Measurements from ENCODE around the gene LTBP1. TPM values are rescaled to one million over a fixed set of nuclear protein-coding genes. Genes with fewer than 3 reads are reported as not detected.

The LTBP1 gene
- polyA plus RNA-seq, 2 of the 4 experiments (the other 2 are of a cell fraction): 23.8 to 30.4 TPM

DNA sequence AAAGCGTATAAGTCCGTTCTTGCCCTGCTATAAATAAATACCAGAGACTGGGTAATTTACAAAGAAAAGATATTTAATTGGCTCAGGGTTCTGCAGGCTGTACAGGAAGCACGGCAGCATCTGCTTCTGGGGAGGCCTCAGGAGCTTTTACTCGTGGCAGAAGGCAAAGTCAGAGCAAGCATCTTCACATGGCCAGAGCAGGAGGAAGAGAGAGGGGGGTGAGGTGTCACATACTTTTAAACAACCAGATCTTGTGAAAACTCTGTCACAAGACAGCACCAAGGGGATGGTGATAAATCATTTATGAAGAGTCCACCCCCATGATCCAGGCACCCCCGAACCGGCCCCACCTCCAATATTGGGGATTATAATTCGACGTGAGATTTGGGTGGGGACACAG, 130.6 kb downstream of the LTBP1 start:
- ATAC-seq: no peak
- no peak for TF ChIP-seq ZC3H11A (IDR thresholded peaks at IDR 0.05)
- Histone ChIP-seq H3K4me1 (peaks cover 13% of the 10 kb centered on the region), H3K9me3 (no peaks in the 10 kb centered on the region), H3K4me2 (no peak overlapping the region), H3K27ac (no peak overlapping the region), H3K4me3 (no peak overlapping the region)
- WGBS (ENCODE audit: missing lambda C conversion rate): 83% methylated on average over 8 of the region's 8 CpGs
- ChIA-PET CTCF (interaction anchor here (0.7 to 1.2 kb wide), 2 partner anchors 22 to 43 kb away, joined by 3 read pairs; no protein-coding TSS in a partner anchor), POLR2A (no interaction called here)
- DNase-seq (ENCODE audit: low read depth in 1 of 2, low spot score in 1 of 2): no peak
- FAIRE-seq: no peak

- DNase-seq (ENCODE audit: low read depth in 1 of 2, low spot score in 1 of 2): no peak
- ChIA-PET CTCF (interaction anchor here (1.2 kb wide), 1 partner anchor 44 kb away, joined by 3 read pairs; no protein-coding TSS in a partner anchor), POLR2A (no interaction called here)
- Histone ChIP-seq H3K4me1 (peaks cover 7% of the 10 kb centered on the region), H3K4me2 (no peak overlapping the region), H3K4me3 (no peak overlapping the region), H3K27ac (no peak overlapping the region), H3K9me3 (no peaks in the 10 kb centered on the region)
- TF ChIP-seq POLR2AphosphoS2 (conservative IDR thresholded peaks at IDR 0.05; ENCODE audit: low read length) (no peak), SMC3 (IDR thresholded peaks at IDR 0.05) (no peak), NPAS2 (CRISPR knock-in tag; IDR thresholded peaks at IDR 0.05; ENCODE audit: borderline replicate concordance) (no peak), HOXB13 (CRISPR knock-in tag; IDR thresholded peaks at IDR 0.05; ENCODE audit: low read depth) (no peak), ZSCAN20 (CRISPR knock-in tag; IDR thresholded peaks at IDR 0.05) (no peak), GATA3 (IDR thresholded peaks at IDR 0.05; ENCODE audit: borderline replicate concordance) (no peak), USF2 (IDR thresholded peaks at IDR 0.05) (no peak), RFX5 (IDR thresholded peaks at IDR 0.05) (no peak), NR3C1 (IDR thresholded peaks at IDR 0.05) (no peak), MAX (IDR thresholded peaks at IDR 0.05) (no peak), MYC (IDR thresholded peaks at IDR 0.05; ENCODE audit: borderline replicate concordance, low read length) (no peak)
- no peak for ATAC-seq
- FAIRE-seq: no peak
- 76% methylated on average over 4 of the region's 4 CpGs for WGBS (ENCODE audit: missing lambda C conversion rate)
These were observed 131.1 kb downstream of the LTBP1 start for GRCh38 chr2:33077844-33078243.

GRCh38 chr2:33081691-33082090, 134.9 kb downstream of the LTBP1 start:
- peaks cover 5% of the 10 kb centered on the region; the same call in 1 of the 3 replicates for H3K4me1 ChIP-seq
- POLR2A ChIA-PET: no interaction called here
- no peak for ATAC-seq
- no peaks in the 10 kb centered on the region for H3K9me3 ChIP-seq
- H3K27ac ChIP-seq: no peak overlapping the region
- no peak overlapping the region for H3K4me3 ChIP-seq
- TF ChIP-seq TP53 (CRISPR knock-in tag; IDR thresholded peaks at IDR 0.05) (no peak), ZSCAN20 (CRISPR knock-in tag; IDR thresholded peaks at IDR 0.05) (no peak), TFCP2L1 (CRISPR knock-in tag; IDR thresholded peaks at IDR 0.05) (no peak), EHF (CRISPR knock-in tag; IDR thresholded peaks at IDR 0.05) (no peak), EHMT2 (IDR thresholded peaks at IDR 0.05; ENCODE audit: low read depth) (no peak), RFX5 (IDR thresholded peaks at IDR 0.05) (no peak), FOSB (CRISPR knock-in tag; IDR thresholded peaks at IDR 0.05) (no peak), CBX8 (IDR thresholded peaks at IDR 0.05) (no peak), BCL3 (IDR thresholded peaks at IDR 0.05) (no peak), POLR2AphosphoS2 (conservative IDR thresholded peaks at IDR 0.05; ENCODE audit: low read length) (no peak), FOXS1 (CRISPR knock-in tag; IDR thresholded peaks at IDR 0.05) (no peak), MAFK (IDR thresholded peaks at IDR 0.05; ENCODE audit: partially characterized antibody) (no peak), ZNF302 (CRISPR knock-in tag; IDR thresholded peaks at IDR 0.05) (no peak)
- 89% methylated on average over 7 of the region's 7 CpGs for WGBS (ENCODE audit: missing lambda C conversion rate)
- no peak for FAIRE-seq
- no peak for DNase-seq (ENCODE audit: low read depth in 1 of 2, low spot score in 1 of 2)
- no peak overlapping the region for H3K4me2 ChIP-seq
- CTCF ChIA-PET: no interaction called here
